ENCODE results near the gene SPTBN4. TPM values are rescaled to one million over a fixed set of nuclear protein-coding genes. Genes with fewer than 3 reads are reported as not detected.

SPTBN4 gene
- total RNA-seq, 1 donor from 2014 or later = 161 TPM

GRCh38 chr19:40608240-40608621, 141.4 kb downstream of the SPTBN4 start:
- Mint-ChIP-seq H3K4me1 (ENCODE audit: low read depth, unreplicated experiment) (peaks cover 8% of the 10 kb centered on the region), H3K9me3 (ENCODE audit: unreplicated experiment) (peaks cover 13% of the 10 kb centered on the region), H3K4me3 (ENCODE audit: unreplicated experiment) (no peak overlapping the region), H3K27me3 (ENCODE audit: unreplicated experiment) (peaks cover 34% of the 10 kb centered on the region), H3K27ac (ENCODE audit: unreplicated experiment) (no peak overlapping the region), H3K36me3 (ENCODE audit: unreplicated experiment) (peaks cover 6% of the 10 kb centered on the region)
- no peak for TF ChIP-seq CTCF (IDR thresholded peaks at IDR 0.05; ENCODE audit: partially characterized antibody, unreplicated experiment)
- DNase-seq = no peak

- no peak for DNase-seq
- Mint-ChIP-seq H3K27me3 (ENCODE audit: unreplicated experiment) (peaks cover 35% of the 10 kb centered on the region), H3K9me3 (ENCODE audit: unreplicated experiment) (peaks cover 13% of the 10 kb centered on the region), H3K4me1 (ENCODE audit: low read depth, unreplicated experiment) (peaks cover 8% of the 10 kb centered on the region), H3K4me3 (ENCODE audit: unreplicated experiment) (peak overlapping the region; percentile 85), H3K27ac (ENCODE audit: unreplicated experiment) (peak overlapping the region; percentile 31), H3K36me3 (ENCODE audit: unreplicated experiment) (peaks cover 6% of the 10 kb centered on the region)
- no peak for TF ChIP-seq CTCF (IDR thresholded peaks at IDR 0.05; ENCODE audit: partially characterized antibody, unreplicated experiment)
Measured at GRCh38 chr19:40608957-40609356, 142.2 kb downstream of the SPTBN4 start.

- DNase-seq = peak; percentile 89
- peak overlapping the region; percentile 75 for H3K4me3 Mint-ChIP-seq (ENCODE audit: unreplicated experiment)
- TF ChIP-seq CTCF (IDR thresholded peaks at IDR 0.05; ENCODE audit: partially characterized antibody, unreplicated experiment) = no peak
- peaks cover 7% of the 10 kb centered on the region for H3K4me1 Mint-ChIP-seq (ENCODE audit: low read depth, unreplicated experiment)
- H3K9me3 Mint-ChIP-seq (ENCODE audit: unreplicated experiment) = peaks cover 14% of the 10 kb centered on the region
- H3K36me3 Mint-ChIP-seq (ENCODE audit: unreplicated experiment) = peaks cover 6% of the 10 kb centered on the region
- H3K27ac Mint-ChIP-seq (ENCODE audit: unreplicated experiment) = peak overlapping the region; percentile 64
- peaks cover 33% of the 10 kb centered on the region for H3K27me3 Mint-ChIP-seq (ENCODE audit: unreplicated experiment)
Measured at GRCh38 chr19:40609561-40610395, 143.0 kb downstream of the SPTBN4 start.

- Mint-ChIP-seq H3K9me3 (ENCODE audit: unreplicated experiment) (peaks cover 15% of the 10 kb centered on the region), H3K36me3 (ENCODE audit: unreplicated experiment) (peaks cover 7% of the 10 kb centered on the region), H3K27me3 (ENCODE audit: unreplicated experiment) (peaks cover 31% of the 10 kb centered on the region), H3K4me1 (ENCODE audit: low read depth, unreplicated experiment) (peaks cover 9% of the 10 kb centered on the region), H3K4me3 (ENCODE audit: unreplicated experiment) (peak overlapping the region; percentile 75), H3K27ac (ENCODE audit: unreplicated experiment) (peak overlapping the region; percentile 54)
- no peak for DNase-seq
- no peak for TF ChIP-seq CTCF (IDR thresholded peaks at IDR 0.05; ENCODE audit: partially characterized antibody, unreplicated experiment)
Measured at GRCh38 chr19:40610396-40611064, 143.7 kb downstream of the SPTBN4 start.

- TF ChIP-seq CTCF (IDR thresholded peaks at IDR 0.05; ENCODE audit: partially characterized antibody, unreplicated experiment) = no peak
- Mint-ChIP-seq H3K36me3 (ENCODE audit: unreplicated experiment) (peaks cover 11% of the 10 kb centered on the region), H3K27me3 (ENCODE audit: unreplicated experiment) (peaks cover 28% of the 10 kb centered on the region), H3K4me1 (ENCODE audit: low read depth, unreplicated experiment) (peaks cover 6% of the 10 kb centered on the region), H3K9me3 (ENCODE audit: unreplicated experiment) (peaks cover 12% of the 10 kb centered on the region), H3K27ac (ENCODE audit: unreplicated experiment) (peak overlapping the region; percentile 54), H3K4me3 (ENCODE audit: unreplicated experiment) (peak overlapping the region; percentile 69)
- DNase-seq = no peak
Measured at GRCh38 chr19:40611096-40611495, 144.3 kb downstream of the SPTBN4 start.
